Measurements from ENCODE around the gene MAP3K10. TPM values are rescaled to one million over a fixed set of nuclear protein-coding genes. Genes with fewer than 3 reads are reported as not detected.

The MAP3K10 gene
- total and polyA plus RNA-seq, 12 donors, result 10.8 to 31.2 (median 15.8) TPM

DNA sequence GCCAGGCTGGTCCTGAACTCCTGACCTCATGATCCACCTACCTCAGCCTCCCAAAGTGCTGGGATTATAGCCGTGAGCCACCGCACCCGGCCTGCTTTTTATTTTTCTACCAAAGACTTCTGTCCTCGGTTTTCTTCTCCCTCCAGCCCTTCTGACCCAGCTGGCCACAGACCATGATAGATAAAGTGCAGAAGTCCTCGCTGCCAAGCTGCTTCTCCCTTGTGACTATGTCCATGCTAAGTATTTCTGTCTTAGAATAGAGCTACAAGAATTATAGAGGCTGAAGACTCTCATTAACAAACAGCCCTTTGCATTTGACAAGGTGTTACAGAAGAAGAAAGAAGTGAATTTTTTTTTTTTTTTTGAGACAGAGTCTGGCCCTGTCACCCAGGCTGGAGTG, 15.4 kb upstream of the MAP3K10 start:
- Histone ChIP-seq H3K27me3 (peaks cover 0 to 1% (median 0%) of the 10 kb centered on the region in 7 donors), H3K36me3 (no peaks in the 10 kb centered on the region), H3K4me3 (no peak overlapping the region), H3K4me1 (no peaks in the 10 kb centered on the region), H3K27ac (no peak overlapping the region), H3K9me3 (peaks cover 0 to 4% (median 0%) of the 10 kb centered on the region in 11 donors)
- DNase-seq (no peak), ATAC-seq (peak in 1 of 8 donors; percentile 42)
- 43 to 64% methylated on average over 5 of the region's 5 CpGs for WGBS, 2 donors
- intact Hi-C loops (cut with DNase I), result no loop called here
- TF ChIP-seq, protein P1, sequence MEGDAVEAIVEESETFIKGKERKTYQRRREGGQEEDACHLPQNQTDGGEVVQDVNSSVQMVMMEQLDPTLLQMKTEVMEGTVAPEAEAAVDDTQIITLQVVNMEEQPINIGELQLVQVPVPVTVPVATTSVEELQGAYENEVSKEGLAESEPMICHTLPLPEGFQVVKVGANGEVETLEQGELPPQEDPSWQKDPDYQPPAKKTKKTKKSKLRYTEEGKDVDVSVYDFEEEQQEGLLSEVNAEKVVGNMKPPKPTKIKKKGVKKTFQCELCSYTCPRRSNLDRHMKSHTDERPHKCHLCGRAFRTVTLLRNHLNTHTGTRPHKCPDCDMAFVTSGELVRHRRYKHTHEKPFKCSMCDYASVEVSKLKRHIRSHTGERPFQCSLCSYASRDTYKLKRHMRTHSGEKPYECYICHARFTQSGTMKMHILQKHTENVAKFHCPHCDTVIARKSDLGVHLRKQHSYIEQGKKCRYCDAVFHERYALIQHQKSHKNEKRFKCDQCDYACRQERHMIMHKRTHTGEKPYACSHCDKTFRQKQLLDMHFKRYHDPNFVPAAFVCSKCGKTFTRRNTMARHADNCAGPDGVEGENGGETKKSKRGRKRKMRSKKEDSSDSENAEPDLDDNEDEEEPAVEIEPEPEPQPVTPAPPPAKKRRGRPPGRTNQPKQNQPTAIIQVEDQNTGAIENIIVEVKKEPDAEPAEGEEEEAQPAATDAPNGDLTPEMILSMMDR (IDR thresholded peaks at IDR 0.05), result no peak

- Histone ChIP-seq H3K27ac (no peak overlapping the region), H3K36me3 (no peaks in the 10 kb centered on the region), H3K27me3 (no peaks in the 10 kb centered on the region), H3K9me3 (peaks cover 0 to 4% (median 0%) of the 10 kb centered on the region in 11 donors), H3K4me3 (no peak overlapping the region), H3K4me1 (no peaks in the 10 kb centered on the region)
- TF ChIP-seq, protein P1 (IDR thresholded peaks at IDR 0.05), result no peak
- 77 to 86% methylated on average over 5 of the region's 5 CpGs for WGBS, 2 donors
- no peak for ATAC-seq
- no peak for DNase-seq
- intact Hi-C loops (cut with DNase I), result no loop called here
Observed at GRCh38 chr19:40177286-40178070, 13.7 kb upstream of the MAP3K10 start.

DNA sequence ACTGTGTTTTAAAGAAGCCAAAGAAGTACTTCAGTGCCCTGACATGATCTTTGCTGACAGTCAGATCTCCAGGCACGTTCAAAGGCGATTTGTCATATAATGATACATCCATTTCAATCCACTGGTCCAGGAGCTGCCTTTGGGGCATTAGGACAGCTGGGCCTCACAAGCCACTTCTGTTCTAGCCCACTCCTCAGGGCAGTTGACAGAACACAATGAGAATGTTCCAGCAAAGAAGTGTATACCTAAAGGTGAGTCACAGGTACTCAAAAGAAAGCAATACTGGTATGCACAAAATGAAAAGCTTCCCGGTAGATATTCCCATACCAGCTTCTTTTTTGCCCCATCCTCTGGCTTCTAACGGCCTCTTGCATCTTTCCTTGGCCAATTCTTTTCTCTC, 12.5 kb upstream of the MAP3K10 start:
- TF ChIP-seq, protein P1 (IDR thresholded peaks at IDR 0.05), result no peak
- DNase-seq (no peak), ATAC-seq (no peak)
- H3K4me1 ChIP-seq, result no peaks in the 10 kb centered on the region
- H3K36me3 ChIP-seq, result no peaks in the 10 kb centered on the region
- intact Hi-C loops (cut with DNase I), result no loop called here
- H3K4me3 ChIP-seq, result no peak overlapping the region
- no peaks in the 10 kb centered on the region for H3K27me3 ChIP-seq
- no peak overlapping the region for H3K27ac ChIP-seq
- H3K9me3 ChIP-seq, result peaks cover 0 to 4% (median 0%) of the 10 kb centered on the region in 11 donors
- 79 to 82% methylated on average over 4 of the region's 4 CpGs for WGBS, 2 donors

DNA sequence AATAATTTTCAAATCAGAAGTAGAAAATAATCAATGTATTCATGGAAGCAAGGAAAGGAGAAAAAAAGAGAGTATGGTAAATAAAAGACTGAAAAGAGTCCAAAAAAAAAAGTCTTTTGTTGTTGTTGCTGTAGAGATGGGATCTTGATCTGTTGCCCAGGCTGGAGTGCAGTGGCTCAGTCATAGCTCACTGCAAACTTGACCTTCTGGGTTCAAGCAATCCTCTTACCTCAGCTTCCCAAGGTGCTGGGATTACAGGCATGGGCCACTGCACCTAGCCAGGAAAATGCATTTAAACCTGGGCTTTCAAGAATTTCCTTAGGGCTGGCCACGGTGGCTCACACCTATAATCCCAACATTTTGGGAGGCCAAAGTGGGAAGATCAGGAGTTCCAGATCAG, 7.0 kb upstream of the MAP3K10 start:
- DNase-seq (no peak), ATAC-seq (no peak)
- TF ChIP-seq, protein P1 (IDR thresholded peaks at IDR 0.05), result no peak
- Histone ChIP-seq H3K27ac (no peak overlapping the region), H3K27me3 (no peaks in the 10 kb centered on the region), H3K4me3 (no peak overlapping the region), H3K4me1 (no peaks in the 10 kb centered on the region), H3K36me3 (no peaks in the 10 kb centered on the region), H3K9me3 (no peaks in the 10 kb centered on the region)
- WGBS, 2 donors, result 78 to 81% methylated on average over 1 of the region's 1 CpG
- intact Hi-C loops (cut with DNase I), result no loop called here
